ENCODE results near the gene FBXO36.

GRCh38 chr2:229937537-229937936 is 15.2 kb downstream of the FBXO36 start:
- TF ChIP-seq, protein P1, sequence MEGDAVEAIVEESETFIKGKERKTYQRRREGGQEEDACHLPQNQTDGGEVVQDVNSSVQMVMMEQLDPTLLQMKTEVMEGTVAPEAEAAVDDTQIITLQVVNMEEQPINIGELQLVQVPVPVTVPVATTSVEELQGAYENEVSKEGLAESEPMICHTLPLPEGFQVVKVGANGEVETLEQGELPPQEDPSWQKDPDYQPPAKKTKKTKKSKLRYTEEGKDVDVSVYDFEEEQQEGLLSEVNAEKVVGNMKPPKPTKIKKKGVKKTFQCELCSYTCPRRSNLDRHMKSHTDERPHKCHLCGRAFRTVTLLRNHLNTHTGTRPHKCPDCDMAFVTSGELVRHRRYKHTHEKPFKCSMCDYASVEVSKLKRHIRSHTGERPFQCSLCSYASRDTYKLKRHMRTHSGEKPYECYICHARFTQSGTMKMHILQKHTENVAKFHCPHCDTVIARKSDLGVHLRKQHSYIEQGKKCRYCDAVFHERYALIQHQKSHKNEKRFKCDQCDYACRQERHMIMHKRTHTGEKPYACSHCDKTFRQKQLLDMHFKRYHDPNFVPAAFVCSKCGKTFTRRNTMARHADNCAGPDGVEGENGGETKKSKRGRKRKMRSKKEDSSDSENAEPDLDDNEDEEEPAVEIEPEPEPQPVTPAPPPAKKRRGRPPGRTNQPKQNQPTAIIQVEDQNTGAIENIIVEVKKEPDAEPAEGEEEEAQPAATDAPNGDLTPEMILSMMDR (IDR thresholded peaks at IDR 0.05) = no peak
- no peak for TF ChIP-seq RAD21 (conservative IDR thresholded peaks at IDR 0.05 in 1 of 2, IDR thresholded peaks at IDR 0.05 in 1 of 2)
- TF ChIP-seq HMGXB4 (CRISPR knock-in tag; IDR thresholded peaks at IDR 0.05; ENCODE audit: borderline replicate concordance) = no peak
- no peak for TF ChIP-seq EP300 (IDR thresholded peaks at IDR 0.05)
- TF ChIP-seq POLR2A (IDR thresholded peaks at IDR 0.05; ENCODE audit: low read length) = no peak
- no peak for TF ChIP-seq MAX (IDR thresholded peaks at IDR 0.05)
- no peak for TF ChIP-seq JUNB (IDR thresholded peaks at IDR 0.05)
- TF ChIP-seq, protein P2, sequence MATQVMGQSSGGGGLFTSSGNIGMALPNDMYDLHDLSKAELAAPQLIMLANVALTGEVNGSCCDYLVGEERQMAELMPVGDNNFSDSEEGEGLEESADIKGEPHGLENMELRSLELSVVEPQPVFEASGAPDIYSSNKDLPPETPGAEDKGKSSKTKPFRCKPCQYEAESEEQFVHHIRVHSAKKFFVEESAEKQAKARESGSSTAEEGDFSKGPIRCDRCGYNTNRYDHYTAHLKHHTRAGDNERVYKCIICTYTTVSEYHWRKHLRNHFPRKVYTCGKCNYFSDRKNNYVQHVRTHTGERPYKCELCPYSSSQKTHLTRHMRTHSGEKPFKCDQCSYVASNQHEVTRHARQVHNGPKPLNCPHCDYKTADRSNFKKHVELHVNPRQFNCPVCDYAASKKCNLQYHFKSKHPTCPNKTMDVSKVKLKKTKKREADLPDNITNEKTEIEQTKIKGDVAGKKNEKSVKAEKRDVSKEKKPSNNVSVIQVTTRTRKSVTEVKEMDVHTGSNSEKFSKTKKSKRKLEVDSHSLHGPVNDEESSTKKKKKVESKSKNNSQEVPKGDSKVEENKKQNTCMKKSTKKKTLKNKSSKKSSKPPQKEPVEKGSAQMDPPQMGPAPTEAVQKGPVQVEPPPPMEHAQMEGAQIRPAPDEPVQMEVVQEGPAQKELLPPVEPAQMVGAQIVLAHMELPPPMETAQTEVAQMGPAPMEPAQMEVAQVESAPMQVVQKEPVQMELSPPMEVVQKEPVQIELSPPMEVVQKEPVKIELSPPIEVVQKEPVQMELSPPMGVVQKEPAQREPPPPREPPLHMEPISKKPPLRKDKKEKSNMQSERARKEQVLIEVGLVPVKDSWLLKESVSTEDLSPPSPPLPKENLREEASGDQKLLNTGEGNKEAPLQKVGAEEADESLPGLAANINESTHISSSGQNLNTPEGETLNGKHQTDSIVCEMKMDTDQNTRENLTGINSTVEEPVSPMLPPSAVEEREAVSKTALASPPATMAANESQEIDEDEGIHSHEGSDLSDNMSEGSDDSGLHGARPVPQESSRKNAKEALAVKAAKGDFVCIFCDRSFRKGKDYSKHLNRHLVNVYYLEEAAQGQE (IDR thresholded peaks at IDR 0.05) = no peak
- TF ChIP-seq USF2 (IDR thresholded peaks at IDR 0.05) = no peak
- no peak for TF ChIP-seq RCOR1 (IDR thresholded peaks at IDR 0.05; ENCODE audit: low read depth, low read length)
- TF ChIP-seq NR3C1 (IDR thresholded peaks at IDR 0.05) = no peak
- TF ChIP-seq JUN (IDR thresholded peaks at IDR 0.05) = no peak
- no peak for TF ChIP-seq RFX5 (IDR thresholded peaks at IDR 0.05)
- TF ChIP-seq ZFP36 (IDR thresholded peaks at IDR 0.05; ENCODE audit: borderline replicate concordance, partially characterized antibody) = no peak

All from A549 (cell line).